ENCODE results near the gene TIMM10. TPM values are rescaled to one million over a fixed set of nuclear protein-coding genes. Genes with fewer than 3 reads are reported as not detected.

Gene TIMM10
- total RNA-seq, 2 experiments from 2014 or later = 75.2 to 84.2 TPM

GRCh38 chr11:57545883-57546282, 15.3 kb upstream of the TIMM10 start:
- intact Hi-C loops (cut with micrococcal nuclease) = no loop called here
- H3K27me3 Mint-ChIP-seq = no peaks in the 10 kb centered on the region
- no peak for ATAC-seq

DNA sequence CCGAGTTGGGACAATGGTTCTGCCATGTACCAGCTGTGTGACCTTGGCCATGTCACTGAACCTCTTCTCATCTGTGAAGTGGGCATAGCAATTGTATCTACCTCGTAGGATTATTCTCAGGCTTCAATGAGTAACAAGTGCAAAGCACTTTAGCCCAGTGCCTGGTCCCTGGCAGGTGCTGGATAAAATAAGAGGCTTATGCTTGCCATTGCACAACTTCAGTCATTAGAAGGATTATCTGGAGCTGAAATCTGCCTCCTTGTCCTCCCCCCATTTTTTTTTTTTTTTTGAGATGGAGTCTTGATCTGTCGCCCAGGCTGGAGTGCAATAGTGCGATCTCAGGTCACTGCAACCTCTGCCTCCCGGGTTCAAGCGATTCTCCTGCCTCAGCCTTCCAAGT, 14.0 kb upstream of the TIMM10 start:
- Mint-ChIP-seq H3K4me1 (ENCODE audit: low read depth) (peaks cover 16% of the 10 kb centered on the region), H3K27me3 (no peaks in the 10 kb centered on the region), H3K4me3 (no peak overlapping the region), H3K27ac (no peak overlapping the region), H3K36me3 (ENCODE audit: low read depth) (peaks cover 11% of the 10 kb centered on the region), H3K9me3 (no peaks in the 10 kb centered on the region)
- no peak for TF ChIP-seq CTCF (IDR thresholded peaks at IDR 0.05)
- intact Hi-C loops (cut with micrococcal nuclease) = no loop called here
- CTCF ChIA-PET = interaction anchor here (1.0 to 2.4 kb wide), 5 partner anchors 18 to 97 kb away, joined by 3 to 7 read pairs (median 4); partner anchors contain the start of gene SLC43A1
- ATAC-seq = no peak
- no peak for DNase-seq
- POLR2A ChIA-PET = interaction anchor here (1.1 kb wide), 1 partner anchor 13 kb away, joined by 4 read pairs; no protein-coding TSS in a partner anchor

More at GRCh38 chr11:57545883-57546282, 15.3 kb upstream of the TIMM10 start:
- DNase-seq = no peak
- TF ChIP-seq CTCF (IDR thresholded peaks at IDR 0.05) = no peak
- H3K36me3 Mint-ChIP-seq (ENCODE audit: low read depth) = peaks cover 16% of the 10 kb centered on the region
- H3K4me1 Mint-ChIP-seq (ENCODE audit: low read depth) = peaks cover 16% of the 10 kb centered on the region
- H3K9me3 Mint-ChIP-seq = no peaks in the 10 kb centered on the region
- POLR2A ChIA-PET = no interaction called here
- H3K4me3 Mint-ChIP-seq = no peak overlapping the region
- no peak overlapping the region for H3K27ac Mint-ChIP-seq
- CTCF ChIA-PET = no interaction called here

DNA sequence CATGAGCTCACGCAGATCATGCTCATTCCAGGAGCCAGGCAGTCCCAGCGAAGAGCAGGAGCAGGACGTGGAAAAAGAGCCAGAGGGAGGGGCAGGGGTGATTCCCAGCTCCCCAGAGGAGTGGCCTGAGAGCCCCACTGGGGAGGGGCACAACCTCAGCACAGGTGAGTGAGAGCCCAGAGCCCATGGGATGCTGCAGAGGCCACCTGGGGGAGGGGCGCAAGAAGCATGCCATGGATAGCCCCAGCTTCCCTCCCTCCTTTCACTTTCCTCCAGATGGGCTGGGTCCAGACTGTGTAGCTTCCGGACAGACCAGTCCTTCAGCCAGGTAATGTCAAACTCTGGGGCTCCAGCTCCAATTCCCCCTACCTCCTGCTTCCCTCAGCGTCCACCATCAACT, 13.0 kb upstream of the TIMM10 start:
- Mint-ChIP-seq H3K36me3 (ENCODE audit: low read depth) (peaks cover 10% of the 10 kb centered on the region), H3K9me3 (no peaks in the 10 kb centered on the region), H3K27me3 (no peaks in the 10 kb centered on the region), H3K4me3 (no peak overlapping the region), H3K4me1 (ENCODE audit: low read depth) (peaks cover 14% of the 10 kb centered on the region), H3K27ac (no peak overlapping the region)
- DNase-seq (no peak), ATAC-seq (no peak)
- intact Hi-C loops (cut with micrococcal nuclease) = no loop called here
- no peak for TF ChIP-seq CTCF (IDR thresholded peaks at IDR 0.05)
- ChIA-PET CTCF (interaction anchor here (1.1 to 2.4 kb wide), 3 partner anchors 17 to 97 kb away, joined by 4 to 7 read pairs (median 5); no protein-coding TSS in a partner anchor), POLR2A (interaction anchor here (1.1 kb wide), 1 partner anchor 12 kb away, joined by 4 read pairs; no protein-coding TSS in a partner anchor)

DNA sequence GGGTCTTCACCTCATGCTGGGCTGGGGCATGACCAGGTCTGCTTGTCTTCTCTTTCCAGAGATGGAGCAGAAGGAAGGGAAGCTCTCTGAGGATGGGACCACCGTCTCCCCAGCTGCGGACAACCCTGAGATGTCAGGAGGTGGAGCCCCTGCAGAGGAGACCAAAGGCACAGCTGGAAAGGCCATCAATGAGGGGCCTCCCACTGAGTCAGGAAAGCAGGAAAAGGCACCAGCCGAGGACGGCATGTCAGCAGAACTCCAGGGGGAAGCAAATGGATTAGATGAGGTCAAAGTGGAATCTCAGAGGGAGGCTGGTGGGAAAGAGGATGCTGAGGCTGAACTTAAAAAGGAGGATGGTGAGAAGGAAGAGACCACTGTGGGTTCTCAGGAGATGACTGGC, 12.0 kb upstream of the TIMM10 start:
- H3K4me1 Mint-ChIP-seq (ENCODE audit: low read depth) = peaks cover 6% of the 10 kb centered on the region
- peak overlapping the region; percentile 27 for H3K27ac Mint-ChIP-seq
- intact Hi-C loops (cut with micrococcal nuclease) = no loop called here
- peaks cover 4% of the 10 kb centered on the region for H3K36me3 Mint-ChIP-seq (ENCODE audit: low read depth)
- DNase-seq (no peak), ATAC-seq (no peak)
- POLR2A ChIA-PET = interaction anchor here (1.1 kb wide), 1 partner anchor 27 kb away, joined by 3 read pairs; the partner anchor contains the start of gene SLC43A1
- no peaks in the 10 kb centered on the region for H3K27me3 Mint-ChIP-seq
- CTCF ChIA-PET = no interaction called here
- H3K4me3 Mint-ChIP-seq = no peak overlapping the region
- TF ChIP-seq CTCF (IDR thresholded peaks at IDR 0.05) = no peak
- no peaks in the 10 kb centered on the region for H3K9me3 Mint-ChIP-seq

DNA sequence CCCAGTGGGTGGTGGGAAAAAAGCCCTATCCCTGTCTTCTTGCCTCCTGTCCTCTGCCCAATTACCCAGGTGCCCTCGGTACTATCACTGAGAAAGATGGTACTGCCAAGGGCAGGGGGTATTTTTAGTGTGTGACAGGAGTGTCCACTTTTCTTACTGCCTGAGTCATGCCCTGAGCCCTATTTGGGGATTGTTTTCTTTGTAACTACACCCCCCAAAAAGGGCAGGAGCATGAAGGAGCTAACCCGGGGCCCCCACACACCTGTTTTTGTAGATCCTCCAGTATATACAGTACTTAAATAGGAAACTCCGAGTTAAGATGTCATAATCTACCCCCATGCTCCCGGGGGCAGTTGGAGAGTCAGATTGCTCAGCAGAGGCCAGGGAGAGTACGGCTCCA, 10.6 kb upstream of the TIMM10 start:
- ATAC-seq (no peak), DNase-seq (no peak)
- POLR2A ChIA-PET = interaction anchor here (0.7 to 1.6 kb wide), 3 partner anchors 10 to 116 kb away, joined by 3 to 12 read pairs (median 3); partner anchors contain the start of genes SLC43A1 and TIMM10
- Mint-ChIP-seq H3K9me3 (no peaks in the 10 kb centered on the region), H3K36me3 (ENCODE audit: low read depth) (peaks cover 3% of the 10 kb centered on the region), H3K27ac (no peak overlapping the region), H3K27me3 (no peaks in the 10 kb centered on the region), H3K4me1 (ENCODE audit: low read depth) (no peaks in the 10 kb centered on the region), H3K4me3 (no peak overlapping the region)
- intact Hi-C loops (cut with micrococcal nuclease) = no loop called here
- CTCF ChIA-PET = no interaction called here
- TF ChIP-seq CTCF (IDR thresholded peaks at IDR 0.05) = no peak
